H9 (cell line): Measurements from ENCODE around the gene CDH23. TPM values are rescaled to one million over a fixed set of nuclear protein-coding genes. Genes with fewer than 3 reads are reported as not detected.

ENCODE experiments used
- DNase-seq: peaks from one replicate; pipeline ENCODE4 v3.0.0-alpha.2; 2017
- H2AFZ ChIP-seq: one replicate; pipeline ENCODE4 v1.6.1; 2013; ENCODE audit warnings: mild to moderate bottlenecking, low read length, control low read depth, moderate library complexity
- H2AK5ac ChIP-seq: 2 replicates; pipeline ENCODE4 v1.6.1; 2013; ENCODE audit warnings: low read length, control low read depth, mixed read lengths; ENCODE audit not compliant: insufficient read length
- H2BK120ac ChIP-seq: one replicate; pipeline ENCODE4 v1.6.1; 2013; ENCODE audit warnings: low read depth, mild to moderate bottlenecking, low read length, control low read depth, inconsistent platforms; ENCODE audit not compliant: poor library complexity, severe bottlenecking
- H2BK12ac ChIP-seq: 2 replicates; pipeline ENCODE4 v1.6.1; 2013; ENCODE audit warnings: low read length, control low read depth, mixed read lengths, low read depth; ENCODE audit not compliant: insufficient read length
- H2BK15ac ChIP-seq: 2 replicates; pipeline ENCODE4 v1.6.1; 2013; ENCODE audit warnings: low read depth, low read length, control low read depth
- H2BK20ac ChIP-seq: one replicate; pipeline ENCODE4 v1.6.1; 2013; ENCODE audit warnings: low read depth, mild to moderate bottlenecking, low read length, control low read depth, inconsistent platforms; ENCODE audit not compliant: poor library complexity, severe bottlenecking
- H2BK5ac ChIP-seq: 2 replicates; pipeline ENCODE4 v1.6.1; 2013; ENCODE audit warnings: low read length, control low read depth, mixed read lengths; ENCODE audit not compliant: insufficient read length
- H3K14ac ChIP-seq: 2 replicates; pipeline ENCODE4 v1.6.1; 2013; ENCODE audit warnings: low read length, control low read depth; ENCODE audit not compliant: insufficient read depth
- H3K18ac ChIP-seq: 2 replicates; pipeline ENCODE4 v1.6.1; 2013; ENCODE audit warnings: low read depth, mild to moderate bottlenecking, mixed read lengths, low read length, control low read depth; ENCODE audit not compliant: insufficient read length
- H3K23ac ChIP-seq: 2 replicates; pipeline ENCODE4 v1.6.1; 2013; ENCODE audit warnings: low read length, control low read depth, mixed read lengths, low read depth; ENCODE audit not compliant: insufficient read length
- H3K23me2 ChIP-seq: 2 replicates; pipeline ENCODE4 v1.6.1; 2013; ENCODE audit warnings: low read depth, mild to moderate bottlenecking, mixed read lengths, low read length, control low read depth; ENCODE audit not compliant: insufficient read length, poor library complexity, severe bottlenecking
- H3K27ac ChIP-seq: 2 replicates; pipeline ENCODE4 v1.5.1; 2013; ENCODE audit warnings: low read length, control low read depth, mixed read lengths, low read depth; ENCODE audit not compliant: insufficient read length
- H3K27me3 ChIP-seq: 2 replicates; pipeline ENCODE4 v1.6.1; 2013; ENCODE audit warnings: low read length, control low read depth, inconsistent platforms; ENCODE audit not compliant: insufficient read depth
- H3K4ac ChIP-seq: 2 replicates; pipeline ENCODE4 v1.6.1; 2013; ENCODE audit warnings: low read depth, mild to moderate bottlenecking, control low read depth, inconsistent platforms, low read length, moderate library complexity
- H3K4me1 ChIP-seq: 2 replicates; pipeline ENCODE4 v1.6.1; 2013; ENCODE audit warnings: low read length, control low read depth, inconsistent platforms; ENCODE audit not compliant: insufficient read depth
- H3K4me2 ChIP-seq: 2 replicates; pipeline ENCODE4 v1.6.1; 2013; ENCODE audit warnings: low read length, control low read depth, mixed read lengths; ENCODE audit not compliant: insufficient read length, insufficient read depth
- H3K56ac ChIP-seq: 2 replicates; pipeline ENCODE4 v1.6.1; 2013; ENCODE audit warnings: low read depth, mild to moderate bottlenecking, mixed read lengths, low read length, control low read depth; ENCODE audit not compliant: insufficient read length
- H3K79me1 ChIP-seq: 2 replicates; pipeline ENCODE4 v1.6.1; 2013; ENCODE audit warnings: low read depth, mild to moderate bottlenecking, moderate library complexity, low read length, control low read depth, inconsistent platforms; ENCODE audit not compliant: insufficient read depth, poor library complexity, severe bottlenecking
- H3K79me2 ChIP-seq: 2 replicates; pipeline ENCODE4 v1.6.1; 2013; ENCODE audit warnings: low read length, control low read depth, inconsistent platforms; ENCODE audit not compliant: insufficient read depth
- H3K9ac ChIP-seq: 2 replicates; pipeline ENCODE4 v1.6.1; 2013; ENCODE audit warnings: low read length, control low read depth, mixed read lengths; ENCODE audit not compliant: insufficient read length; ENCODE audit errors: extremely low read depth
- H3K9me3 ChIP-seq: one replicate; pipeline ENCODE4 v1.6.1; 2013; ENCODE audit warnings: low read depth, low read length, inconsistent platforms; ENCODE audit not compliant: control insufficient read depth
- H3T11ph ChIP-seq: one replicate; pipeline ENCODE4 v1.6.1; 2013; ENCODE audit warnings: mild to moderate bottlenecking, low read length, control low read depth, inconsistent platforms
- H4K20me1 ChIP-seq: one replicate; pipeline ENCODE4 v1.6.1; 2013; ENCODE audit not compliant: control insufficient read depth, insufficient read length, insufficient read depth
- H4K5ac ChIP-seq: 2 replicates; pipeline ENCODE4 v1.6.1; 2013; ENCODE audit warnings: low read depth, mild to moderate bottlenecking, mixed read lengths, low read length, control low read depth; ENCODE audit not compliant: insufficient read length
- H4K8ac ChIP-seq: replicated peaks from 2 replicates; pipeline ENCODE4 v1.6.1; 2013; ENCODE audit warnings: low read length, control low read depth, mixed read lengths, low read depth; ENCODE audit not compliant: insufficient read length
- H4K91ac ChIP-seq: 2 replicates; pipeline ENCODE4 v1.6.1; 2013; ENCODE audit warnings: low read depth, mild to moderate bottlenecking, moderate library complexity, mixed read lengths, low read length, control low read depth; ENCODE audit not compliant: insufficient read length
- H3K27ac Mint-ChIP-seq, 3 experiments: 2 replicates in 2 of 3; 3 replicates in 1 of 3; pipeline ENCODE4 v1.8.0; 2020 to 2021; ENCODE audit warnings: mixed read lengths in 3 of 3, mild to moderate bottlenecking in 1 of 3, moderate library complexity in 1 of 3
- H3K27me3 Mint-ChIP-seq: 2 replicates; pipeline ENCODE4 v1.8.0; 2021; ENCODE audit warnings: low read depth, mild to moderate bottlenecking, moderate library complexity, mixed read lengths
- H3K36me3 Mint-ChIP-seq, 3 experiments: 2 replicates in 2 of 3; 3 replicates in 1 of 3; pipeline ENCODE4 v1.8.0; 2020 to 2021; ENCODE audit warnings: low read depth in 3 of 3, mixed read lengths in 3 of 3; ENCODE audit not compliant: insufficient read depth in 1 of 3
- H3K4me1 Mint-ChIP-seq, 2 experiments: 2 replicates each; pipeline ENCODE4 v1.8.0; 2020; ENCODE audit warnings: mixed read lengths in 2 of 2
- H3K4me3 Mint-ChIP-seq, 2 experiments: 2 replicates in 1 of 2; 3 replicates in 1 of 2; pipeline ENCODE4 v1.8.0; 2020 to 2021; ENCODE audit warnings: mild to moderate bottlenecking in 2 of 2, mixed read lengths in 2 of 2, moderate library complexity in 1 of 2
- H3K9me3 Mint-ChIP-seq, 2 experiments: 2 replicates in 1 of 2; 3 replicates in 1 of 2; pipeline ENCODE4 v1.8.0; 2020; ENCODE audit warnings: mild to moderate bottlenecking in 2 of 2, mixed read lengths in 2 of 2, moderate library complexity in 1 of 2
- WGBS: extraction: QIAGEN DNeasy Blood & Tissue Kit; methylation state at CpG from one replicate; pipeline ENCODE4 v1.1.7; 2013; ENCODE audit warnings: missing lambda C conversion rate, low lambda C conversion rate, mixed read lengths; ENCODE audit not compliant: insufficient read length; ENCODE audit errors: extremely low coverage; 5-methylcytosine and 5-hydroxymethylcytosine counted together
- total RNA-seq: library from RNA; stranded (reverse); gene quantifications from 2 replicates; pipeline ENCODE4 v1.2.1, GENCODE V29; 2021
- TF ChIP-seq, protein P1 (sequence below): fragments of 200-600 bp; sonication (generic); conservative IDR thresholded peaks from 3 replicates; pipeline ENCODE4 v1.8.0; 2021; ENCODE audit warnings: antibody characterized with exemption, mild to moderate bottlenecking

The CDH23 gene
- total RNA-seq, 1 experiment from 2014 or later, result 2.1 TPM

GRCh38 chr10:71737834-71738197 lies 341.1 kb downstream of the CDH23 start:
- no peak overlapping the region for H2BK5ac ChIP-seq
- H3K4ac ChIP-seq, result no peak overlapping the region
- no peak overlapping the region for H3K9ac ChIP-seq
- H2AFZ ChIP-seq, result no peak overlapping the region
- no peak overlapping the region for H3K4me2 ChIP-seq
- no peak overlapping the region for H2BK120ac ChIP-seq
- WGBS, result no CpG with 5 or more reads among the region's 3 CpGs
- TF ChIP-seq, protein P1, sequence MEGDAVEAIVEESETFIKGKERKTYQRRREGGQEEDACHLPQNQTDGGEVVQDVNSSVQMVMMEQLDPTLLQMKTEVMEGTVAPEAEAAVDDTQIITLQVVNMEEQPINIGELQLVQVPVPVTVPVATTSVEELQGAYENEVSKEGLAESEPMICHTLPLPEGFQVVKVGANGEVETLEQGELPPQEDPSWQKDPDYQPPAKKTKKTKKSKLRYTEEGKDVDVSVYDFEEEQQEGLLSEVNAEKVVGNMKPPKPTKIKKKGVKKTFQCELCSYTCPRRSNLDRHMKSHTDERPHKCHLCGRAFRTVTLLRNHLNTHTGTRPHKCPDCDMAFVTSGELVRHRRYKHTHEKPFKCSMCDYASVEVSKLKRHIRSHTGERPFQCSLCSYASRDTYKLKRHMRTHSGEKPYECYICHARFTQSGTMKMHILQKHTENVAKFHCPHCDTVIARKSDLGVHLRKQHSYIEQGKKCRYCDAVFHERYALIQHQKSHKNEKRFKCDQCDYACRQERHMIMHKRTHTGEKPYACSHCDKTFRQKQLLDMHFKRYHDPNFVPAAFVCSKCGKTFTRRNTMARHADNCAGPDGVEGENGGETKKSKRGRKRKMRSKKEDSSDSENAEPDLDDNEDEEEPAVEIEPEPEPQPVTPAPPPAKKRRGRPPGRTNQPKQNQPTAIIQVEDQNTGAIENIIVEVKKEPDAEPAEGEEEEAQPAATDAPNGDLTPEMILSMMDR, result no peak
- H3K27me3 ChIP-seq, result no peaks in the 10 kb centered on the region
- H3K9me3 Mint-ChIP-seq, result peaks cover 0 to 4% of the 10 kb centered on the region in 2 experiments; a peak in 1 of 5 replicates
- H2AK5ac ChIP-seq, result no peak overlapping the region
- H2BK15ac ChIP-seq, result no peak overlapping the region
- H4K8ac ChIP-seq, result no peak overlapping the region
- no peak overlapping the region for H3K14ac ChIP-seq
- H3K27ac Mint-ChIP-seq, result peak overlapping the region in 1 of 3 experiments; percentile 34; a peak in 1 of 7 replicates
- H3K56ac ChIP-seq, result no peak overlapping the region
- H2BK20ac ChIP-seq, result no peak overlapping the region
- H3K18ac ChIP-seq, result no peak overlapping the region
- H4K5ac ChIP-seq, result no peak overlapping the region
- H4K20me1 ChIP-seq, result no peaks in the 10 kb centered on the region
- 0 out of 7 replicates have a peak, but pooled peaks cover 0 to 4% (median 0%) of the 10 kb centered on the region in 3 experiments for H3K36me3 Mint-ChIP-seq
- H2BK12ac ChIP-seq, result no peak overlapping the region
- no peaks in the 10 kb centered on the region for H3K23me2 ChIP-seq
- no peak overlapping the region for H3T11ph ChIP-seq
- H3K4me1 Mint-ChIP-seq, result peaks cover 7 to 13% of the 10 kb centered on the region in 2 experiments
- H4K91ac ChIP-seq, result no peak overlapping the region
- H3K79me2 ChIP-seq, result no peaks in the 10 kb centered on the region
- no peaks in the 10 kb centered on the region for H3K9me3 ChIP-seq
- peaks cover 3% of the 10 kb centered on the region; the same call in 1 of the 2 replicates for H3K4me1 ChIP-seq
- DNase-seq, result no peak
- H3K27ac ChIP-seq, result no peak overlapping the region
- no peak overlapping the region for H3K4me3 Mint-ChIP-seq
- H3K79me1 ChIP-seq, result no peaks in the 10 kb centered on the region
- peaks cover 3% of the 10 kb centered on the region for H3K27me3 Mint-ChIP-seq
- H3K23ac ChIP-seq, result no peak overlapping the region
